HUES6 (cell line): ENCODE data around the gene CENPO.

Source experiments
- H3K27ac ChIP-seq: 2 replicates; pipeline ENCODE4 v1.7.0; 2013; ENCODE audit warnings: low read depth, mild to moderate bottlenecking, low read length, inconsistent platforms
- H3K27me3 ChIP-seq: 2 replicates; pipeline ENCODE4 v1.6.1; 2013; ENCODE audit warnings: low read length; ENCODE audit not compliant: control insufficient read depth, insufficient read depth
- H3K36me3 ChIP-seq: 2 replicates; pipeline ENCODE4 v1.6.1; 2013; ENCODE audit warnings: low read length; ENCODE audit not compliant: control insufficient read depth, insufficient read depth
- H3K4me1 ChIP-seq: 2 replicates; pipeline ENCODE4 v1.6.1; 2013; ENCODE audit warnings: low read length; ENCODE audit not compliant: control insufficient read depth, insufficient read depth
- H3K4me3 ChIP-seq: 2 replicates; pipeline ENCODE4 v1.5.1; 2013; ENCODE audit warnings: low read depth, low read length
- H3K9ac ChIP-seq: one replicate; pipeline ENCODE4 v1.6.1; 2013; ENCODE audit warnings: mild to moderate bottlenecking, low read length
- H3K9me3 ChIP-seq: 2 replicates; pipeline ENCODE4 v1.6.1; 2013; ENCODE audit warnings: low read depth, low read length; ENCODE audit not compliant: control insufficient read depth, insufficient read depth

The CENPO gene

DNA sequence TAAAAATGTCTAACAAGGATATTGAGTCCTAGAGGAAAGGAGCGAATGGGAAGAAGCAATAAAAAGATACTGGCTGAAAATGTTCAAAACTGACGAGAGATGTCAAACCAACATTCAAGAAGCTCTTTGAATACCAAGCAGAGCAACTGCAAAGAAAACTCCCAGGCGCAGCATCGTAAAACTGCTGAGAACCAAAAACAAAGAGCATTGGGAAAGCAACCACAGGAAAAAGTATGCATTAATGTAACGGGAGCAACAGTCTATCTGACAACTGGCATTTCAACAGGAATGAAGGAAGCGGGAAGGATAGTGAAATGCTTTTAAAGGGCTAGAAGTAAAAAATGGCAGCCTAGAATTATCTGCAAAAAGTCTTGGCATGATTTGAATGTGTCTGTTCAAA lies 73.7 kb downstream of the CENPO start:
- H3K9me3 ChIP-seq, result no peaks in the 10 kb centered on the region
- peaks cover 3% of the 10 kb centered on the region for H3K4me1 ChIP-seq
- no peaks in the 10 kb centered on the region for H3K27me3 ChIP-seq
- H3K27ac ChIP-seq, result no peak overlapping the region
- no peaks in the 10 kb centered on the region for H3K36me3 ChIP-seq
- no peak overlapping the region for H3K4me3 ChIP-seq
- no peak overlapping the region for H3K9ac ChIP-seq

DNA sequence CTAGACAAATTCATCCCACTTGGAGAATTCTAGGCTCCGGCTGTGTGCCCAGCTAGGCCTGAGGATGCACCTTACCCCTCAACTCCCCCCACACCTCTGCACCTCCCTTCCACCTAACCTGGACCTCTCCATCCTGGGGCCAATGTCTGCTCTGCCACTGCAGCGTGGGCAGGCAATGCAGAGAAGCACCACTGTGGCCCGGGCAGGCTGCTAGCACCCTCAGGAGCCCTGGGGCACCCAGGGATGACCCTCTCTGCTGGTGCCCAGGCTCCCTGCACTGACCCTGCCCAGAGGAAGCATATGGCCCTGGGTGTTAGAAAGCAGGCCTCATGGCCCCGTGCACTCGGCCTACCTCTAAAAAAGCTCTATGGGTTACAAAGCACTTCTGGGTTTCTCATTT lies 77.2 kb downstream of the CENPO start:
- Histone ChIP-seq H3K9ac (no peak overlapping the region), H3K9me3 (no peaks in the 10 kb centered on the region), H3K4me1 (peaks cover 10% of the 10 kb centered on the region), H3K27me3 (no peaks in the 10 kb centered on the region), H3K27ac (no peak overlapping the region; the same call in 1 of the 2 replicates), H3K4me3 (no peak overlapping the region), H3K36me3 (no peaks in the 10 kb centered on the region)

DNA sequence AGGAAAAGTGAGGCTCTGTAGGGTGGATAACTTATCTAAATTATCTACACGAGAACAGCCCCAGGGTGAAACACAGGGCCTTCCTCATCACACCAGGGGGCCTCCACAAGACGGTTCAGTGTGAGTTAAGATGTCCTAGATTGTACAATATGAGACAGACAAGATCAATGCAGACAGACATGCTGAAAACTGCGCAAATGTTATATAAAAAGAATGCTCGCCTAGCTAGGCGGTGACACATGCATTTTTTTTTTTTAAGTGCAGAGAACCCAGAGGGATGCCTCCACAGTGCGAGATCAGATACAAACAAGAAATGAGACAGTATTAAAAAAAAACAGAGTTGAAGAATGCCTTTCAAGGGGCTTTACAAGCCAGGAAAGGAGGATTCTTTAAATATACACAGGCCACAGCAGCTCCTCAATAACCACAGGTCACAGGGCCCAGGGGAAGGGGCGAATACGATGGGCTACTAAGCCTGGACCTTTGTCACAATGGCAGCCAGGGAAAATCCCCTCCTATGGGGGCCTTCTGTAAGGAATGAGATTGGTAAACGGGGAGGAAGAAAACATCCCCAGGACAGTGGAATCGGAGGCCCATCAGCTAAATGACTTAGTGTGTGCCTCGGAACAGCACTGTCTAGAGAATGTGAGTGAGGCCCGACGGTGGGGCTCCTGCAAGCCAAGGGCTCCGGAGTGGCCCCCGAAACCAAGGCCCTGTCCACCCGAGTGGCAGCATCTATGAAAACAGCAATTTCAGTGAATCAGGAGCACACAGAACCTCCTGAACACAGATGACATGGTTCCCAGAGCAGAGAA lies 77.9 kb downstream of the CENPO start:
- no peaks in the 10 kb centered on the region for H3K9me3 ChIP-seq
- H3K36me3 ChIP-seq, result no peaks in the 10 kb centered on the region
- no peak overlapping the region for H3K9ac ChIP-seq
- no peak overlapping the region; the same call in 1 of the 2 replicates for H3K27ac ChIP-seq
- H3K4me1 ChIP-seq, result peaks cover 10% of the 10 kb centered on the region
- no peaks in the 10 kb centered on the region for H3K27me3 ChIP-seq
- no peak overlapping the region for H3K4me3 ChIP-seq

DNA sequence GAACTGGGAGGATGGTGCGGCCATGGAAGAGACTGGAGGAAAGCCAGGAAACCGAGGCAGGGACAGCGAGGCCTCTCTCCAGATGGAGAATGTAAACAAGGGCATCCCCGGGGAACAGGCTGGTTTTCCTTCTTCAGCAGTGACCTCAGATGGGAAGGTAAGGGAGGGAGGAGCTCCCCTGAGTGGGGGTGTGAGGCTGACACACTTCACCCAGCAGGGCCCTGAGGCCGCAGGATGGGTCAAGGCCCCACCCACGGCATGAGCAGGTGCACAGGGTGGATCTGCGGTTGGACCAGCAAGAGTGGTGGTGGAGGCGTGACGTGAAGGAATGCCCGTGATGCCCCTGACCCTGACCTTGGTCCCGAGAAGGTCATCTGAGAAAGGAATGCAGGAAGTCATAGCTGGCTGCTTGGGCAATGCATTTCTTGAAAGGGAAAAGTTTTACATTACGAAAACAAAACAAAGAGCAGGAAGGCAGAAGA lies 78.7 kb downstream of the CENPO start:
- Histone ChIP-seq H3K4me3 (no peak overlapping the region), H3K4me1 (peaks cover 10% of the 10 kb centered on the region), H3K27me3 (no peaks in the 10 kb centered on the region), H3K36me3 (no peaks in the 10 kb centered on the region), H3K9ac (no peak overlapping the region), H3K9me3 (no peaks in the 10 kb centered on the region), H3K27ac (no peak overlapping the region)
